Left kidney (tissue), 2 donors: ENCODE results near the gene FGFR4. TPM values are rescaled to one million over a fixed set of nuclear protein-coding genes. Genes with fewer than 3 reads are reported as not detected.

Experiments used
- DNase-seq: peaks from one replicate; pipeline ENCODE4 v3.0.0-alpha.2; 2013
- polyA plus RNA-seq: library from polyadenylated mRNA; unstranded; fragments of 120-200 nt; gene quantifications from one replicate; pipeline ENCODE4 v1.2.1, GENCODE V29; 2013; ENCODE audit not compliant: insufficient read length

The FGFR4 gene
- polyA plus RNA-seq, 1 donor = 66.8 TPM

GRCh38 chr5:177083357-177083756 is 3.4 kb upstream of the FGFR4 start:
- no peak for DNase-seq

- DNase-seq = no peak
Observed at GRCh38 chr5:177084175-177084574, 2.5 kb upstream of the FGFR4 start.

- DNase-seq = no peak
Observed at GRCh38 chr5:177085985-177086653, 596 bp upstream of the FGFR4 start.

GRCh38 chr5:177087398-177088005 is 787 bp downstream of the FGFR4 start:
- no peak for DNase-seq

GRCh38 chr5:177089127-177089526 is 2.4 kb downstream of the FGFR4 start:
- no peak for DNase-seq

- no peak for DNase-seq
Observed at GRCh38 chr5:177089825-177090641, 3.3 kb downstream of the FGFR4 start.

GRCh38 chr5:177090813-177091212 is 4.1 kb downstream of the FGFR4 start:
- DNase-seq = no peak

- no peak for DNase-seq
Observed at GRCh38 chr5:177091232-177091631, 4.5 kb downstream of the FGFR4 start.

GRCh38 chr5:177092178-177093081 is 5.7 kb downstream of the FGFR4 start:
- no peak for DNase-seq

GRCh38 chr5:177093082-177093712 is 6.5 kb downstream of the FGFR4 start:
- DNase-seq = no peak

- DNase-seq = no peak
Observed at GRCh38 chr5:177093803-177094202, 7.1 kb downstream of the FGFR4 start.

- DNase-seq = peak; percentile 67
Observed at GRCh38 chr5:177094224-177095087, 7.7 kb downstream of the FGFR4 start.

GRCh38 chr5:177095088-177095669 is 8.5 kb downstream of the FGFR4 start:
- DNase-seq = no peak

GRCh38 chr5:177096162-177097015 is 9.7 kb downstream of the FGFR4 start:
- no peak for DNase-seq

- DNase-seq = no peak
Observed at GRCh38 chr5:177097016-177097985, 10.6 kb downstream of the FGFR4 start.

- DNase-seq = no peak
Observed at GRCh38 chr5:177098120-177098469, 11.4 kb downstream of the FGFR4 start.

- peak; percentile 57 for DNase-seq
Observed at GRCh38 chr5:177098470-177099141, 11.9 kb downstream of the FGFR4 start.
